ENCODE data around the gene SERP1. TPM values are rescaled to one million over a fixed set of nuclear protein-coding genes. Genes with fewer than 3 reads are reported as not detected.
"Not testable (repeated sequence)": the region's sequence is repeated elsewhere in the genome, so short reads cannot be mapped to it uniquely, and the experiment has no call there.

The SERP1 gene
- total and polyA plus RNA-seq, 2 donors: 77.8 to 94.1 TPM

GRCh38 chr3:150504483-150504882 is 41.8 kb downstream of the SERP1 start:
- H3K4me1 ChIP-seq (ENCODE audit: control insufficient read depth in 2 of 2, insufficient read depth in 2 of 2, low read length in 2 of 2): no peaks in the 10 kb centered on the region
- no peak overlapping the region for H3K4me3 ChIP-seq (ENCODE audit: low read length in 2 of 2)
- H3K27ac ChIP-seq (ENCODE audit: low read depth in 1 of 2, low read length in 1 of 2): no peak overlapping the region
- peaks cover 0 to 11% of the 10 kb centered on the region in 2 donors for H3K9me3 ChIP-seq (ENCODE audit: control insufficient read depth in 2 of 2, insufficient read depth in 1 of 2, low read length in 1 of 2)
- 91% methylated on average over 3 of the region's 3 CpGs for WGBS
- no peak for DNase-seq (ENCODE audit: low read depth in 6 of 9, low spot score in 9 of 9)
- no peaks in the 10 kb centered on the region for H3K36me3 ChIP-seq (ENCODE audit: control insufficient read depth in 2 of 2, insufficient read depth in 2 of 2, low read length in 1 of 2)
- H3K27me3 ChIP-seq (ENCODE audit: control insufficient read depth in 2 of 2, insufficient read depth in 1 of 2, low read length in 1 of 2): no peaks in the 10 kb centered on the region

DNA sequence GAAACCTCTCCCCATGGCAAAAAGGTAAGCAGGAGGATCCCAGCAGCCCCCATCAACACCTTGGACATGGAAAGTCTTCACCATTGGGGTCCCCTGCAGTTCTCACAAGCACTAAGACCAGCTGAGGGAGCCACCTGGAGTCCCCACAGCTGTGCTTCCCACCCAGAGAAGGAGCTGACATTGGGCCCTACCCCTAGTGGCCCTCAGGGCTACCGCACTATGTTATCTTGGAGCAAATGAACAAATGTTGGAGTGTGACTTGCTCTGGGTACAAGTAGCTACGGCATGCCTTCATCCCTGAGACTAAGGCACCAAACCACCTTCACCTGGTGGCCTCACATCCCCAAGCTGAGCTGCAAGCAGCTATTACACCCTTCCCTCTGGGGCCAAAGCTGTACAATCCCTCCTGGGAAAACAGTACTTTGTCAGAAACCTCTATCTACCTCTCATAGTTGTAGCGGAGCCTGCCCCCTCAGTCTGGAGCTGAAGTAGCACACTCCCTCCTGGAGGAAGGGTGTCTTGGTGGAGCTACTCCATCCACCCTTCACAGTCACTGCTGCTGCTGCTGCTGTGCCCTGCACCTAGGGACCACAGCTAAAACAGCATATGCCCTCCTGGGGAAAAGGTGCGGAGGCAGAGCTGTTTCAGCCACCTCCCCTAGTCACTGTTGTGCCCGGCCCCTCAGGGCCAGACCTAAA is 42.7 kb downstream of the SERP1 start:
- no peak for DNase-seq (ENCODE audit: low read depth in 6 of 9, low spot score in 9 of 9)
- Histone ChIP-seq H3K27ac (ENCODE audit: low read depth in 1 of 2, low read length in 1 of 2) (no peak overlapping the region), H3K4me1 (ENCODE audit: control insufficient read depth in 2 of 2, insufficient read depth in 2 of 2, low read length in 2 of 2) (no peaks in the 10 kb centered on the region), H3K9me3 (ENCODE audit: control insufficient read depth in 2 of 2, insufficient read depth in 1 of 2, low read length in 1 of 2) (peaks cover 0 to 11% of the 10 kb centered on the region in 2 donors), H3K27me3 (ENCODE audit: control insufficient read depth in 2 of 2, insufficient read depth in 1 of 2, low read length in 1 of 2) (no peaks in the 10 kb centered on the region), H3K36me3 (ENCODE audit: control insufficient read depth in 2 of 2, insufficient read depth in 2 of 2, low read length in 1 of 2) (no peaks in the 10 kb centered on the region), H3K4me3 (ENCODE audit: low read length in 2 of 2) (no peak overlapping the region)
- 98% methylated on average over 5 of the region's 5 CpGs for WGBS

DNA sequence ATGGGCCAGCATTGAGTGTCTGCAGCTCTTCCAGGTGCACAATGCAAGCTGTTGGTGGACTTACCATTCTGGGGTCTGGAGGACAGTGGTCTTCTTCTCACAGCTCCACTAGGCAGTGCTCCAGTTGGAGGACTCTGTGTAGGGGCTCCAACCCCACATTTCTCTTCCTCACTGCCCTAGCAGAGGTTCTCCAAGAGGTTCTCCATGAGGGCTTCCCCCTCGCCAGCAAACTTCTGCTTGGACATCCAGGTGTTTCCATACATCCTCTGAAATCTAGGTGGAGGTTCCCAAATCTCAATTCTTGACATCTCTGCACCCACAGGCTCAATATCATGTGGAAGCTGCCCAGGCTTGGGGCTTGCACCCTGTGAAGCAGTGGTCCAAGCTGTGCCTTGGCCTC is 45.3 kb downstream of the SERP1 start:
- H3K4me1 ChIP-seq (ENCODE audit: control insufficient read depth in 2 of 2, insufficient read depth in 2 of 2, low read length in 2 of 2); H3K4me3 ChIP-seq (ENCODE audit: low read length in 2 of 2); H3K27ac ChIP-seq (ENCODE audit: low read depth in 1 of 2, low read length in 1 of 2); DNase-seq (ENCODE audit: low read depth in 6 of 9, low spot score in 9 of 9); H3K36me3 ChIP-seq (ENCODE audit: control insufficient read depth in 2 of 2, insufficient read depth in 2 of 2, low read length in 1 of 2); H3K27me3 ChIP-seq (ENCODE audit: control insufficient read depth in 2 of 2, insufficient read depth in 1 of 2, low read length in 1 of 2): not testable (repeated sequence)
- WGBS: 98% methylated on average over 1 of the region's 1 CpG
- peaks cover 0 to 11% of the 10 kb centered on the region in 2 donors for H3K9me3 ChIP-seq (ENCODE audit: control insufficient read depth in 2 of 2, insufficient read depth in 1 of 2, low read length in 1 of 2)

DNA sequence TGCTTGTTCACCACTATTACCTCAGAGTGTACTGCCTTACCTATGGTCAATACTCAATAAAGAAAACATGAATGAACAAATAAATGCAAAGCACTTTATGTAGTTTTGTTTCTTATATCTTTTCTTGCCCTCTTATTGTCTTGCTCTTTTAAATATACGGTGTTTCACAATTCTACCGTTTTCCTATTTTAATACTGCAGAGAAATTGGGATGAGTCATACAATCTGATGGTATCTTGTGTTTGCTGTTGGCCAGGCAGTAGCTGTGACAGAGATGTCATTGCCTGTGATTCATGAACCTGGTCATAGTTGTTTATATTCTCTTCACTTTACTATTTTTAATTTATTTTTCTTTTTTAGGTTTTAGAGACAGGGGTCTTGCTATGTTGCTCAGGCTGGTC is 48.3 kb downstream of the SERP1 start:
- Histone ChIP-seq H3K27ac (ENCODE audit: low read depth in 1 of 2, low read length in 1 of 2) (no peak overlapping the region), H3K27me3 (ENCODE audit: control insufficient read depth in 2 of 2, insufficient read depth in 1 of 2, low read length in 1 of 2) (no peaks in the 10 kb centered on the region), H3K36me3 (ENCODE audit: control insufficient read depth in 2 of 2, insufficient read depth in 2 of 2, low read length in 1 of 2) (no peaks in the 10 kb centered on the region), H3K4me1 (ENCODE audit: control insufficient read depth in 2 of 2, insufficient read depth in 2 of 2, low read length in 2 of 2) (no peaks in the 10 kb centered on the region), H3K9me3 (ENCODE audit: control insufficient read depth in 2 of 2, insufficient read depth in 1 of 2, low read length in 1 of 2) (peaks cover 0 to 11% of the 10 kb centered on the region in 2 donors), H3K4me3 (ENCODE audit: low read length in 2 of 2) (no peak overlapping the region)
- no peak for DNase-seq (ENCODE audit: low read depth in 6 of 9, low spot score in 9 of 9)
- WGBS: 94% methylated on average over 2 of the region's 2 CpGs

- 15% methylated on average over 2 of the region's 2 CpGs for WGBS
- H3K9me3 ChIP-seq (ENCODE audit: control insufficient read depth in 2 of 2, insufficient read depth in 1 of 2, low read length in 1 of 2): peaks cover 0 to 4% of the 10 kb centered on the region in 2 donors
- H3K4me1 ChIP-seq (ENCODE audit: control insufficient read depth in 2 of 2, insufficient read depth in 2 of 2, low read length in 2 of 2): no peaks in the 10 kb centered on the region
- H3K4me3 ChIP-seq (ENCODE audit: low read length in 2 of 2): no peak overlapping the region
- H3K27me3 ChIP-seq (ENCODE audit: control insufficient read depth in 2 of 2, insufficient read depth in 1 of 2, low read length in 1 of 2): no peaks in the 10 kb centered on the region
- peak in 8 of 9 donors; percentile 21 to 72 (median 40) for DNase-seq (ENCODE audit: low read depth in 6 of 9, low spot score in 9 of 9)
- no peak overlapping the region for H3K27ac ChIP-seq (ENCODE audit: low read depth in 1 of 2, low read length in 1 of 2)
- H3K36me3 ChIP-seq (ENCODE audit: control insufficient read depth in 2 of 2, insufficient read depth in 2 of 2, low read length in 1 of 2): no peaks in the 10 kb centered on the region
Measured at GRCh38 chr3:150495563-150496168, 50.6 kb downstream of the SERP1 start.

- H3K9me3 ChIP-seq (ENCODE audit: control insufficient read depth in 2 of 2, insufficient read depth in 1 of 2, low read length in 1 of 2): no peaks in the 10 kb centered on the region
- no peaks in the 10 kb centered on the region for H3K36me3 ChIP-seq (ENCODE audit: control insufficient read depth in 2 of 2, insufficient read depth in 2 of 2, low read length in 1 of 2)
- H3K4me1 ChIP-seq (ENCODE audit: control insufficient read depth in 2 of 2, insufficient read depth in 2 of 2, low read length in 2 of 2): no peaks in the 10 kb centered on the region
- 86% methylated on average over 1 of the region's 1 CpG for WGBS
- H3K27ac ChIP-seq (ENCODE audit: low read depth in 1 of 2, low read length in 1 of 2): no peak overlapping the region
- H3K4me3 ChIP-seq (ENCODE audit: low read length in 2 of 2): no peak overlapping the region
- H3K27me3 ChIP-seq (ENCODE audit: control insufficient read depth in 2 of 2, insufficient read depth in 1 of 2, low read length in 1 of 2): no peaks in the 10 kb centered on the region
- no peak for DNase-seq (ENCODE audit: low read depth in 6 of 9, low spot score in 9 of 9)
Measured at GRCh38 chr3:150495149-150495548, 51.1 kb downstream of the SERP1 start.

DNA sequence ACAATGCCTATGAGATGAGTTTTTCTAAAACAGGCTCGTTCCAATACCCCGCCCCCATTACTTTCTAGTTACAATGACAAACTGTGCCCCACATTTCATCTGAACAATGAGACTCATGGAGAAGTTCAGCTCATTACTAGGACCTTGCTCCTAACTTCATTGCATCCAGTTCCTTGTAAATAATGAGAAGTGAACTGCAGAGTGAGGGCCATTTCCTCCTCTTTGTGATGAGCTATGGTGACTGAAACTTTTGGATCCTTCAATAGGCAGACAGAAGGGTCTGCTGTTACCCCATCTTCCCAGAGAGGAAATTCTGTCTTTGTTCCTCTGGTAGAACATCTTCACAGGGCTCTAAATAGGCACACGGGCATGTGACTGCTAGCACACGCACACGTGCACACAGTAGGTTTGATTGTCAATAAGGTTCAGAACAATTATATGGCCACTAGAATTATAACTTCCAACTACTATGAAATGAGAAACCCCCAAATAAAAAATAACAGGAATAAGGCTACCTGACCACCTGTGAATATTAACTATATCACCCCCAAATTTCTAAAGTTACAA is 51.8 kb downstream of the SERP1 start:
- DNase-seq (ENCODE audit: low read depth in 6 of 9, low spot score in 9 of 9): no peak
- H3K27ac ChIP-seq (ENCODE audit: low read depth in 1 of 2, low read length in 1 of 2): no peak overlapping the region
- no peak overlapping the region for H3K4me3 ChIP-seq (ENCODE audit: low read length in 2 of 2)
- 98% methylated on average over 5 of the region's 5 CpGs for WGBS
- no peaks in the 10 kb centered on the region for H3K27me3 ChIP-seq (ENCODE audit: control insufficient read depth in 2 of 2, insufficient read depth in 1 of 2, low read length in 1 of 2)
- no peaks in the 10 kb centered on the region for H3K36me3 ChIP-seq (ENCODE audit: control insufficient read depth in 2 of 2, insufficient read depth in 2 of 2, low read length in 1 of 2)
- H3K9me3 ChIP-seq (ENCODE audit: control insufficient read depth in 2 of 2, insufficient read depth in 1 of 2, low read length in 1 of 2): no peaks in the 10 kb centered on the region
- no peaks in the 10 kb centered on the region for H3K4me1 ChIP-seq (ENCODE audit: control insufficient read depth in 2 of 2, insufficient read depth in 2 of 2, low read length in 2 of 2)

Other genes with a start within 250 kb of the SERP1 start
- gene TSC22D2, start 138.2 kb downstream of the SERP1 start, total RNA-seq: 5.3 TPM
- 21.5 TPM for gene TSC22D2, start 138.2 kb downstream of the SERP1 start, polyA plus RNA-seq
- 117 TPM for gene EIF2A, start 291 bp upstream of the SERP1 start, total RNA-seq
- gene EIF2A, start 291 bp upstream of the SERP1 start, polyA plus RNA-seq: 91.8 TPM
- gene SELENOT, start 56.8 kb upstream of the SERP1 start, total RNA-seq: 141 TPM
- gene SELENOT, start 56.8 kb upstream of the SERP1 start, polyA plus RNA-seq: 64.5 TPM
- gene ERICH6, start 157.4 kb upstream of the SERP1 start, total RNA-seq: 0.14 TPM
- gene ERICH6, start 157.4 kb upstream of the SERP1 start, polyA plus RNA-seq: 0.02 TPM
- gene SIAH2, start 216.7 kb upstream of the SERP1 start, total RNA-seq: 24.5 TPM
- 22.4 TPM for gene SIAH2, start 216.7 kb upstream of the SERP1 start, polyA plus RNA-seq